Ramos (cell line): ENCODE data around the gene NMT1.

Source experiments
- in situ Hi-C: fragments of 300-500 bp; cut with MboI; formaldehyde crosslinking; loops from one replicate; pipeline ENCODE4 v1.14.3; 2022; ENCODE audit warnings: low sequenced_read_pairs; ENCODE audit not compliant: unreplicated experiment

NMT1 gene

GRCh38 chr17:45131616-45132319, 70.7 kb downstream of the NMT1 start:
- in situ Hi-C loops = no loop called here

- in situ Hi-C loops = no loop called here
These were observed 71.1 kb downstream of the NMT1 start, which contains the start of gene PLCD3 for GRCh38 chr17:45132320-45132571. PLCD3 (minus strand) TSS chr17:45132515; CDS start chr17:45132410, 105 bp downstream.

- in situ Hi-C loops = no loop called here
These were observed 71.7 kb downstream of the NMT1 start for GRCh38 chr17:45132572-45133463.

GRCh38 chr17:45135192-45135977, 74.3 kb downstream of the NMT1 start, which contains the start of gene ACBD4:
ACBD4 (plus strand) TSS chr17:45135687; CDS start chr17:45136145, 458 bp downstream.
- in situ Hi-C loops = no loop called here

- in situ Hi-C loops = no loop called here
These were observed 75.1 kb downstream of the NMT1 start for GRCh38 chr17:45135978-45136791.

- in situ Hi-C loops = no loop called here
These were observed 75.9 kb downstream of the NMT1 start for GRCh38 chr17:45136846-45137560.

GRCh38 chr17:45137561-45138305, 76.6 kb downstream of the NMT1 start:
- in situ Hi-C loops = no loop called here

- in situ Hi-C loops = no loop called here
These were observed 77.9 kb downstream of the NMT1 start for GRCh38 chr17:45138911-45139532.

- in situ Hi-C loops = no loop called here
These were observed 78.4 kb downstream of the NMT1 start for GRCh38 chr17:45139533-45139920.

GRCh38 chr17:45143094-45143670, 82.1 kb downstream of the NMT1 start:
- in situ Hi-C loops = loop anchor here (10.0 kb wide), 1 partner anchor 52 kb away; no protein-coding TSS in a partner anchor

GRCh38 chr17:45143767-45144198, 82.7 kb downstream of the NMT1 start:
- in situ Hi-C loops = loop anchor here (10.0 kb wide), 1 partner anchor 51 kb away; no protein-coding TSS in a partner anchor

- in situ Hi-C loops = loop anchor here (10.0 kb wide), 1 partner anchor 50 kb away; no protein-coding TSS in a partner anchor
These were observed 83.3 kb downstream of the NMT1 start for GRCh38 chr17:45144199-45145034.

- in situ Hi-C loops = loop anchor here (10.0 kb wide), 1 partner anchor 50 kb away; no protein-coding TSS in a partner anchor
These were observed 83.9 kb downstream of the NMT1 start for GRCh38 chr17:45145035-45145389.

- in situ Hi-C loops = loop anchor here (10.0 kb wide), 1 partner anchor 49 kb away; no protein-coding TSS in a partner anchor
These were observed 85.0 kb downstream of the NMT1 start for GRCh38 chr17:45146166-45146565.

GRCh38 chr17:45146592-45146889, 85.4 kb downstream of the NMT1 start:
- in situ Hi-C loops = loop anchor here (10.0 kb wide), 1 partner anchor 48 kb away; no protein-coding TSS in a partner anchor

GRCh38 chr17:45146890-45147580, 85.9 kb downstream of the NMT1 start:
- in situ Hi-C loops = loop anchor here (10.0 kb wide), 1 partner anchor 48 kb away; no protein-coding TSS in a partner anchor
